HG03103 (cell line): ENCODE data around the gene AHR.
"Not testable (repeated sequence)": the region's sequence is repeated elsewhere in the genome, so short reads cannot be mapped to it uniquely, and the experiment has no call there.

Experiments
- ATAC-seq: cut with Tn5 transposase; IDR thresholded peaks from one replicate; pipeline ENCODE4 v1.9.1; 2021; ENCODE audit warnings: low read depth; ENCODE audit not compliant: unreplicated experiment

The AHR gene

GRCh38 chr7:17333221-17333620, 34.8 kb downstream of the AHR start:
- ATAC-seq: no peak

- no peak for ATAC-seq
These were observed 37.7 kb downstream of the AHR start for GRCh38 chr7:17336168-17336567.

DNA sequence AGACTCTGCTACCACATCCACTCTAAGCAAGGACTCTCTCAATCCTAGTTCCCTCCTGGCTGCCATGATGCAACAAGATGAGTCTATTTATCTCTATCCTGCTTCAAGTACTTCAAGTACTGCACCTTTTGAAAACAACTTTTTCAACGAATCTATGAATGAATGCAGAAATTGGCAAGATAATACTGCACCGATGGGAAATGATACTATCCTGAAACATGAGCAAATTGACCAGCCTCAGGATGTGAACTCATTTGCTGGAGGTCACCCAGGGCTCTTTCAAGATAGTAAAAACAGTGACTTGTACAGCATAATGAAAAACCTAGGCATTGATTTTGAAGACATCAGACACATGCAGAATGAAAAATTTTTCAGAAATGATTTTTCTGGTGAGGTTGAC, 40.7 kb downstream of the AHR start:
- ATAC-seq: no peak

DNA sequence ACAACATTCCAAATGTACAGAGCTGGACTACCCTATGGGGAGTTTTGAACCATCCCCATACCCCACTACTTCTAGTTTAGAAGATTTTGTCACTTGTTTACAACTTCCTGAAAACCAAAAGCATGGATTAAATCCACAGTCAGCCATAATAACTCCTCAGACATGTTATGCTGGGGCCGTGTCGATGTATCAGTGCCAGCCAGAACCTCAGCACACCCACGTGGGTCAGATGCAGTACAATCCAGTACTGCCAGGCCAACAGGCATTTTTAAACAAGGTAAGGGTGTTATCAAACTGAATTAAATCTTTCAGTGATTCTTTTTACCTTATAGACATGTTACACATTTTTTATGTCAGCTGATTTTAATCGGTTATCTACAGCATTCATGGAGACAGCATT, 41.5 kb downstream of the AHR start:
- ATAC-seq: no peak

DNA sequence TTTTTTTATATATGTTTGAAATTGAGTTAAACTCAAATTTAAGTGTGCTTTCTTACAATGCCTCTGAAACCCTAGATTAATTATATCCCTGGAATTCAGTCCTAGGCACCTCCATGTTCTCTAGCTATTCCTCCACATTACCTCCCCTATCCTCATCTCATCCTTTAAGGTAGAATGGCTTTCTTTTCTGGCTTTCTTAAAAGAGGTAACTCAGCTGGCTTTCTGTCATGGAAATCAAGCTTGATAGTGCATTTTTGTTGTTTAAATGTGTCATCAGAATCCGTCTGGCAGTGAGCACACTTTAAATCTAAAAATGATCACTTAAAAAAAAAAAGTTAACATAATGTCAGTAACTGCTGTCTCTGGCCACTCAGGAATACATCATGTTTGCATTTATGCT, 42.2 kb downstream of the AHR start:
- no peak for ATAC-seq

DNA sequence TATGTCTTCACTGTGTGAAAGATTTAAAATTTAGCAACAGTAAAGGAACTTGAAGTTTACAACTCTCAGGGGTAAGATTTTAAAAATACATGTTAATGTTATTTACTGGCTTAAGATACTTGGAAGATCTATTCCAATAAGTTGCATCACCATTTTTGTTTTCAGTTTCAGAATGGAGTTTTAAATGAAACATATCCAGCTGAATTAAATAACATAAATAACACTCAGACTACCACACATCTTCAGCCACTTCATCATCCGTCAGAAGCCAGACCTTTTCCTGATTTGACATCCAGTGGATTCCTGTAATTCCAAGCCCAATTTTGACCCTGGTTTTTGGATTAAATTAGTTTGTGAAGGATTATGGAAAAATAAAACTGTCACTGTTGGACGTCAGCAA, 44.3 kb downstream of the AHR start:
- ATAC-seq: no peak

GRCh38 chr7:17347401-17347800, 48.9 kb downstream of the AHR start:
- no peak for ATAC-seq

- not testable (repeated sequence) for ATAC-seq
These were observed 50.5 kb downstream of the AHR start for GRCh38 chr7:17348932-17349331.

- ATAC-seq: not testable (repeated sequence)
These were observed 51.9 kb downstream of the AHR start for GRCh38 chr7:17350321-17350720.

- not testable (repeated sequence) for ATAC-seq
These were observed 55.4 kb downstream of the AHR start for GRCh38 chr7:17353650-17354419.

DNA sequence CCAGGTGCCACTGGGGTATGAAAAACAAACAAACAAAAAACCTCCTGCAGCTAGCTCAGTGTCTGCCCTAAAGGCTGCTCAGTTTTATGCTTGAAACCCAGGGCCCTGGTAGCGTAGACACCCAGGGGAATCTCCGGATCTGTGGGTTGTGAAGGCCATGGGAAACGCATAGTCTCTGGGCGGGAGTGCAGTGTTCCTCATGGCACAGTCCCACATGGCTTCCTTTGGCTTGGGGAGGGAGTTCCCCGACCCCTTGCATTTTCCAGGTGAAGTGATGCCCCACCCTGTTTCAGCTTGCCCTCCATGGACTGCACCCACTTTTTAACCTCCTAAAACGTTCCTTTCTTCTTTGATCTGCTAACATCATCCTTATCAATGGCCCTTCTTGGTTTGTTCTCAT, 56.0 kb downstream of the AHR start:
- ATAC-seq: no peak

DNA sequence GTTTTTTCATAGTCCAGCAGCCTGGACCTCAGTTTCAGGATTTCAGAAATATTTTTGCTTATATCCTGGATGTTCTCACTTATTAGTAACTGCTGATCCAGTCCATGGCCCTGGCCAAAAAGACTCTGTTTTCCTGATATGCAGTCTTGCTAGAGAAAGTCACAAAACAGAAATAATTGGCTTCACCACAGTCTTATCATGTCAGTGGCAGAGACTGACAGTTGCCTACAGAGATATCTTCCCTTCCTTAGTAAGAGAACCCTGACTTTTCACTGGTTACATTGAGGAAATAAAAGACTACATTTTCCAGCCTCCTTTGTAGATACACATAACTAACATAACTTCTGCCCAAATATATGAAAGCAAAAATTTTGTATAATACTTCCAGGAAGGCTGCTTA, 56.6 kb downstream of the AHR start:
- ATAC-seq: no peak

DNA sequence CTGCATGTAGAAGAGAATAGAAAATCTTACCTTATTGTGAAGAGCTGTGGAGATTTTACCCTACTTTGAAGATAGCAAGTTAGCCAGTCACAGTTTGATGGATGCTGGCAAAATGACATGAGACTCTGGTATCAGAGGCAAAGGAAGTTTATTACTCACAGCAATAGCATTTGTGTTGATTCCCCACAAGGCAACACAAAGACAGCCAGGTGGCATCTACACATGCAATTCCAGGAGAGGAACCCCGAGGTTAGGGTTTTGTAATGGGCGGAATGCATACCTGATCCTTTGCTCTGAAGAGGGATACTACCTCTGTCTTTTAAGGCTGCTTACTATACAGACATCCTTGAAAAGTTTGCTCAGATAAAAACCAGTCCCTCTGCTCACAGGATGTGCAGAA, 59.5 kb downstream of the AHR start:
- ATAC-seq: no peak

GRCh38 chr7:17359610-17360009, 61.2 kb downstream of the AHR start:
- ATAC-seq: no peak

DNA sequence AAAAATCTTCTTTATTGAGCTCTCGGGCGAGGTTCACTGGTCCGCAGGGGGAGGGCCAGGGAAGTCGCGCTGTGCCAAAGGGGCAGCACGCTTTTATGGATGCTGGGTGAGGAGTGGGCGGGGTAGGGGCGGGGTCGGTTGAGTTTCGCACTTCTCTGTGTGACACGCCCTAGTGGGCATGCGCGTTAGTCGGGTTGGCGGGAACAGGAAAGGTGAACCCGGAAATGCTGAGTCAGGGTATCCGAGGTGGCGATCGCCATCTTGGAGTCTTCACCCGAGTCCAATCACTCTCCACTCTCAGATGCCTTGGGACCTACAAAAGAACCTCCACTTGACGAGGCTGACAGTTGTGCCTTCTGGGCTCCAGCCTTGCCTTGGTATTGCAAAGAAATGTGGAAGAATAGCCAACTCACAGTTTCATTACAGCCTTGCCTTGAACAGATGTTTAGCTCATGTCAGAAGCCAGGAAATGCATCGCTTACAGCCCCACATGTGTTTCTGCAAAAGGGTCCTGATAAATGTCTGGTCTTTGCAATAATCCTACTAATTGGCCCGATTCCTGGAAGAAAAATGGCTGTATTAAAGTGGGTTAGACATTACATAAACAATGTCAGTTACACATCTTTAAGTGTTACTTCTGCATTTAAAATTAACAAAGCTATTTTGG, 64.1 kb downstream of the AHR start:
- no peak for ATAC-seq

DNA sequence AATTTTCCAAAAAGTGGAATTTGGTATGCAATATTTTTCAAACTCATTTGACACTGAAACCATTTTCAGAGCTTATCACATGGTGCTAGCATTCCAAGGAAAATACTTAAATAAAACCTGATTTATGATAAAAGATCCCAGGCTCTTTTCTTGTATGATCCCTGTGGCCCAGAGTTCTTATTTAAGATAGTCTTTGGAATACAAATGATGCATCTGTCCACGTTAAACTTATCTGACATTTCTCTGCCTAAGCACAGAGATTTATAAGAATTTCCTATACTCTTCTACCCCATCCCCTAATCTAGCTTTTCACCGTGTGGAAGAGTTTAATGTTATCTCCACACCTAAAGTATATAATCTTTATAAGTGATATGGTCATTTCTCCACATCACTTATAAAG, 66.2 kb downstream of the AHR start:
- ATAC-seq: no peak

DNA sequence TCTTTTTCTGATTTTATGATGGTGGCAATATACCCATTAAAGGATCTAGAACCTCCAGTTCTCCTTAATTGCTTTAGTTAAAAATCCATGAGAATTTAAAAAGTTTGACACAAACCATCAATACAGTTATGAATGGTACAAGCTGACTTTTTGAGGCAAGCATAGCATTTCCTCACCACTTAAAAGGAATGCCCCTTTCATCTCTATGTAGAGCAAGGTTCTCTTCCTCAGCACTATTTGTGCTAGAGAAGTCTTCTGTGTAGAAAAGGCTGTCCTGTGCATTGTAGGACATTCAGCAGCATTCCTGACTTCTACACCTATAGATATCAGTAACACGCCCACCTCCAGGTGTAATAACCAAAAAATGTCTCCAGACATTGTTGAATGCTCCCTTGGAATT, 67.3 kb downstream of the AHR start:
- ATAC-seq: no peak

GRCh38 chr7:17367502-17367901, 69.0 kb downstream of the AHR start:
- no peak for ATAC-seq

GRCh38 chr7:17368856-17369524, 70.5 kb downstream of the AHR start:
- no peak for ATAC-seq

GRCh38 chr7:17369691-17370426, 71.4 kb downstream of the AHR start:
- no peak for ATAC-seq
